ENCODE data around the gene UNC13D. TPM values are rescaled to one million over a fixed set of nuclear protein-coding genes. Genes with fewer than 3 reads are reported as not detected.
A peak's percentile ranks its signal among the peaks of the same experiment; 100 is the strongest.

UNC13D gene
- total RNA-seq, 1 experiment from 2014 or later: 20.2 TPM

- Histone ChIP-seq H3K36me3 (ENCODE audit: control insufficient read depth in 1 of 2, insufficient read depth in 2 of 2, low read length in 2 of 2) (peaks cover 18 to 19% of the 10 kb centered on the region in 2 experiments; a peak in 3 of 4 replicates), H2AFZ (ENCODE audit: low read depth, low read length, poor library complexity, severe bottlenecking) (no peak overlapping the region), H3K9ac (ENCODE audit: low read length) (peak overlapping the region; percentile 86), H3K27ac (ENCODE audit: low read depth, low read length) (peak overlapping the region; percentile 88), H3K27me3 (ENCODE audit: insufficient read depth, low read length) (no peaks in the 10 kb centered on the region), H3K9me3 (ENCODE audit: control insufficient read depth in 1 of 2, insufficient read depth in 1 of 2, low read depth in 1 of 2, low read length in 2 of 2) (no peaks in the 10 kb centered on the region), H3K4me3 (replicated peaks in 1 of 2; ENCODE audit: low read depth in 1 of 2, low read length in 2 of 2) (peak overlapping the region; percentile 46 to 57), H3K4me1 (ENCODE audit: control insufficient read depth in 1 of 2, insufficient read depth in 2 of 2, low read length in 2 of 2) (peaks cover 33 to 63% of the 10 kb centered on the region in 2 experiments), H3K9me2 (ENCODE audit: insufficient read depth) (no peaks in the 10 kb centered on the region), H3K4me2 (ENCODE audit: low read length) (peak overlapping the region; percentile 99), H3K79me2 (ENCODE audit: insufficient read depth, low read length) (no peaks in the 10 kb centered on the region), H4K20me1 (ENCODE audit: insufficient read depth) (no peaks in the 10 kb centered on the region)
- intact Hi-C loops (cut with micrococcal nuclease): loop anchor here (1.0 to 2.0 kb wide), 2 partner anchors 11 to 60 kb away; partner anchors contain the start of genes UNK and WBP2
- TF ChIP-seq POLR2AphosphoS5 (IDR thresholded peaks at IDR 0.05; ENCODE audit: low read depth, low read length): peak; percentile 79
- TF ChIP-seq EGR1 (IDR thresholded peaks at IDR 0.05; ENCODE audit: low read depth): no peak
- no peak for TF ChIP-seq ELF1 (IDR thresholded peaks at IDR 0.05; ENCODE audit: borderline replicate concordance, low read depth)
- TF ChIP-seq ZBTB33 (IDR thresholded peaks at IDR 0.05; ENCODE audit: extremely low read depth, insufficient replicate concordance, low read length): peak; percentile 67
- TF ChIP-seq TCF7L2 (IDR thresholded peaks at IDR 0.05; ENCODE audit: borderline replicate concordance, extremely low read depth, insufficient read depth, insufficient read length): no peak
- peak; percentile 50 for TF ChIP-seq YY1 (IDR thresholded peaks at IDR 0.05; ENCODE audit: extremely low read depth, insufficient replicate concordance, low read depth, low read length)
- peak; percentile 93; the same call in 1 of the 2 replicates for TF ChIP-seq SP1 (IDR thresholded peaks at IDR 0.05; ENCODE audit: low read depth)
- TF ChIP-seq ZNF274 (IDR thresholded peaks at IDR 0.05; ENCODE audit: low read depth, low read length): no peak
- TF ChIP-seq, protein P1, sequence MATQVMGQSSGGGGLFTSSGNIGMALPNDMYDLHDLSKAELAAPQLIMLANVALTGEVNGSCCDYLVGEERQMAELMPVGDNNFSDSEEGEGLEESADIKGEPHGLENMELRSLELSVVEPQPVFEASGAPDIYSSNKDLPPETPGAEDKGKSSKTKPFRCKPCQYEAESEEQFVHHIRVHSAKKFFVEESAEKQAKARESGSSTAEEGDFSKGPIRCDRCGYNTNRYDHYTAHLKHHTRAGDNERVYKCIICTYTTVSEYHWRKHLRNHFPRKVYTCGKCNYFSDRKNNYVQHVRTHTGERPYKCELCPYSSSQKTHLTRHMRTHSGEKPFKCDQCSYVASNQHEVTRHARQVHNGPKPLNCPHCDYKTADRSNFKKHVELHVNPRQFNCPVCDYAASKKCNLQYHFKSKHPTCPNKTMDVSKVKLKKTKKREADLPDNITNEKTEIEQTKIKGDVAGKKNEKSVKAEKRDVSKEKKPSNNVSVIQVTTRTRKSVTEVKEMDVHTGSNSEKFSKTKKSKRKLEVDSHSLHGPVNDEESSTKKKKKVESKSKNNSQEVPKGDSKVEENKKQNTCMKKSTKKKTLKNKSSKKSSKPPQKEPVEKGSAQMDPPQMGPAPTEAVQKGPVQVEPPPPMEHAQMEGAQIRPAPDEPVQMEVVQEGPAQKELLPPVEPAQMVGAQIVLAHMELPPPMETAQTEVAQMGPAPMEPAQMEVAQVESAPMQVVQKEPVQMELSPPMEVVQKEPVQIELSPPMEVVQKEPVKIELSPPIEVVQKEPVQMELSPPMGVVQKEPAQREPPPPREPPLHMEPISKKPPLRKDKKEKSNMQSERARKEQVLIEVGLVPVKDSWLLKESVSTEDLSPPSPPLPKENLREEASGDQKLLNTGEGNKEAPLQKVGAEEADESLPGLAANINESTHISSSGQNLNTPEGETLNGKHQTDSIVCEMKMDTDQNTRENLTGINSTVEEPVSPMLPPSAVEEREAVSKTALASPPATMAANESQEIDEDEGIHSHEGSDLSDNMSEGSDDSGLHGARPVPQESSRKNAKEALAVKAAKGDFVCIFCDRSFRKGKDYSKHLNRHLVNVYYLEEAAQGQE (IDR thresholded peaks at IDR 0.05; ENCODE audit: low read depth): no peak
- no peak for TF ChIP-seq JUND (IDR thresholded peaks at IDR 0.05)
- ATAC-seq: peak; percentile 82
- ChIA-PET CTCF (interaction anchor here (0.9 to 3.3 kb wide), 13 partner anchors 11 to 212 kb away, joined by 3 to 46 read pairs (median 5); partner anchors contain the start of gene WBP2), RAD21 (ENCODE audit: low non-redundant PET in 1 of 2, low total read pairs in 2 of 2, uncharacterized antibody in 2 of 2, unreplicated experiment in 2 of 2) (interaction anchor here (1.1 to 1.4 kb wide), 2 partner anchors 10 to 69 kb away, joined by 3 to 4 read pairs; no protein-coding TSS in a partner anchor), POLR2A (interaction anchor here (0.7 to 3.3 kb wide), 10 partner anchors 11 to 68 kb away, joined by 3 to 42 read pairs (median 6); partner anchors contain the start of genes UNK and WBP2)
- no TSS peak for BruUV-seq (replicated peaks)
- DNase-seq (ENCODE audit: low read depth, low spot score): peak; percentile 85
Measured at GRCh38 chr17:75844530-75845057, 390 bp upstream of the UNC13D start.
